Measurements from ENCODE around the gene TSPAN11.

- TF ChIP-seq, protein P1, sequence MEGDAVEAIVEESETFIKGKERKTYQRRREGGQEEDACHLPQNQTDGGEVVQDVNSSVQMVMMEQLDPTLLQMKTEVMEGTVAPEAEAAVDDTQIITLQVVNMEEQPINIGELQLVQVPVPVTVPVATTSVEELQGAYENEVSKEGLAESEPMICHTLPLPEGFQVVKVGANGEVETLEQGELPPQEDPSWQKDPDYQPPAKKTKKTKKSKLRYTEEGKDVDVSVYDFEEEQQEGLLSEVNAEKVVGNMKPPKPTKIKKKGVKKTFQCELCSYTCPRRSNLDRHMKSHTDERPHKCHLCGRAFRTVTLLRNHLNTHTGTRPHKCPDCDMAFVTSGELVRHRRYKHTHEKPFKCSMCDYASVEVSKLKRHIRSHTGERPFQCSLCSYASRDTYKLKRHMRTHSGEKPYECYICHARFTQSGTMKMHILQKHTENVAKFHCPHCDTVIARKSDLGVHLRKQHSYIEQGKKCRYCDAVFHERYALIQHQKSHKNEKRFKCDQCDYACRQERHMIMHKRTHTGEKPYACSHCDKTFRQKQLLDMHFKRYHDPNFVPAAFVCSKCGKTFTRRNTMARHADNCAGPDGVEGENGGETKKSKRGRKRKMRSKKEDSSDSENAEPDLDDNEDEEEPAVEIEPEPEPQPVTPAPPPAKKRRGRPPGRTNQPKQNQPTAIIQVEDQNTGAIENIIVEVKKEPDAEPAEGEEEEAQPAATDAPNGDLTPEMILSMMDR (IDR thresholded peaks at IDR 0.05; ENCODE audit: extremely low read depth in 1 of 2, insufficient read depth in 1 of 2, low read depth in 1 of 2, low read length in 2 of 2): no peak
- TF ChIP-seq POLR2A (IDR thresholded peaks at IDR 0.05; ENCODE audit: low read depth, low read length): no peak
- TF ChIP-seq, protein P2, sequence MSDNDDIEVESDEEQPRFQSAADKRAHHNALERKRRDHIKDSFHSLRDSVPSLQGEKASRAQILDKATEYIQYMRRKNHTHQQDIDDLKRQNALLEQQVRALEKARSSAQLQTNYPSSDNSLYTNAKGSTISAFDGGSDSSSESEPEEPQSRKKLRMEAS (IDR thresholded peaks at IDR 0.05; ENCODE audit: insufficient read depth, insufficient read length): no peak
- TF ChIP-seq POLR2AphosphoS5 (IDR thresholded peaks at IDR 0.05; ENCODE audit: insufficient read depth, low read depth, low read length): no peak
- TF ChIP-seq EZH2 (IDR thresholded peaks at IDR 0.05; ENCODE audit: borderline replicate concordance, low read depth, low read length, severe bottlenecking): no peak
- no peak for TF ChIP-seq GATA2 (IDR thresholded peaks at IDR 0.05; ENCODE audit: insufficient read depth, insufficient read length, low read depth, low read length)
- TF ChIP-seq MYC (IDR thresholded peaks at IDR 0.05; ENCODE audit: low read depth, low read length): no peak
- no peak for TF ChIP-seq JUN (IDR thresholded peaks at IDR 0.05; ENCODE audit: borderline replicate concordance, insufficient read depth, insufficient read length, low read depth)
Observed at GRCh38 chr12:31011336-31011735, 84.8 kb downstream of the TSPAN11 start.
